CD4-positive, alpha-beta T cell treated with Interleukin-15 for 4 hours (primary cell): ENCODE measurements around the gene FAM170A.

Experiments
- DNase-seq: peaks from one replicate; pipeline ENCODE4 v3.0.0-alpha.2; 2020; ENCODE audit warnings: low spot score

The FAM170A gene, protein sequence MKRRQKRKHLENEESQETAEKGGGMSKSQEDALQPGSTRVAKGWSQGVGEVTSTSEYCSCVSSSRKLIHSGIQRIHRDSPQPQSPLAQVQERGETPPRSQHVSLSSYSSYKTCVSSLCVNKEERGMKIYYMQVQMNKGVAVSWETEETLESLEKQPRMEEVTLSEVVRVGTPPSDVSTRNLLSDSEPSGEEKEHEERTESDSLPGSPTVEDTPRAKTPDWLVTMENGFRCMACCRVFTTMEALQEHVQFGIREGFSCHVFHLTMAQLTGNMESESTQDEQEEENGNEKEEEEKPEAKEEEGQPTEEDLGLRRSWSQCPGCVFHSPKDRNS

DNA sequence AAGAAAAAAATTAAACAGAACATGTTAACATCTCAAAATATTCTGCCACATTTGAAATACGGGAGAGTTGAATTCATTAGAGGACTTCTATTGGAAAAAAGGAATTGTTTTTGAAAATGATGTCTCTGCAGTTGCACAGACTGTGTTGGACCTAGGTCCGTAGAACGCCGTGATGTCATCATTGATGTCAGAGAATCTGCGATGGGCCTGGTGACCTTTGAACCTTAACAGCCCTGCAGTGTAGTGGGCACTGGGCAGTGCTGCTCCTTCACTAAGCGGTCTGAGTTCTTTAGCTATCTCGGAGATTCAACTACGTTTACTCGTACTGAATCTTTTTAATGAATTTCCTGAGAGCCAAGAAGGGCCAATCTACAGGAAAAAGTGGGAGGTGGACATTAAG lies at the start of gene FAM170A:
Gene FAM170A (plus strand): TSS at position 220 of the 400 bp plus-strand sequence. CDS start 211 bp downstream, outside the sequence.
- no peak for DNase-seq

DNA sequence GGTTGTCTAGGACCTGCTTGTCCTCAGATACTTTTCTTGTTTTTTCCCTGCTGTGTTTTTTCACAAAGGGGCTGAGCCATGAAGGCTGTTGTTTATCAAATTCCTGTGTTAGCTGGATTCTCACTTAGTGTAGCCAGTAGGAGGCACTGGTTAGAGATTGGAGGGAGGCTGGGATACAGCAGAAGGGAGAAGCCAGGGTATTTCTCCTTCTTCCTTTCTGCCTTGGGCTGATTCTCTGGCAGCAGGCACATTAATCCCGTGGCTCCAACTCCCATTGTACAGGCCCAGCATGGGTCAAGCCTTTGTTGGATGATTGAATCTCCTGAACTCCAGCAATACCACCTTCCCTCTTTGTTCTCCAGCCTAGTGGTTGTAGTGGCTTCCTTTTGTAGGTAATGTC lies 46.4 kb upstream of the FAM170A start:
- no peak for DNase-seq

DNA sequence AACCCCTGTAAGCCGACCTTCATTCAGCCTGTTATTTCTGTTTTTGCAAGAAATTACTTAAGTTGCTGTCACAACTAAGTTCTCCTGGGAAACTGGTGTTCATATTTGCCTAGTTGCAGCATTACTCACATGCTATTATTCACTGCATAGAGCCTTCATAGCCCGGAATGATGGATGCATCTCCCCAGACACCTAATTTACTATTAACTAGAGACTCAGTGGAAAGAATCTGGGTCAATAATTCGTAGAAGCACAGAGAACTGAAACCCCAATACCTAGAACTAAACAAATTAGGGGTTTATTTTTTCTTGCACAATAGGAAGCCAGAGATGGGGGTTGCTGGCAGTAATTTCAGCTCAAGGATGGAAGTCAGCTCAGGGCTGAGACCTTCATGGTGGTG lies 45.7 kb upstream of the FAM170A start:
- no peak for DNase-seq

DNA sequence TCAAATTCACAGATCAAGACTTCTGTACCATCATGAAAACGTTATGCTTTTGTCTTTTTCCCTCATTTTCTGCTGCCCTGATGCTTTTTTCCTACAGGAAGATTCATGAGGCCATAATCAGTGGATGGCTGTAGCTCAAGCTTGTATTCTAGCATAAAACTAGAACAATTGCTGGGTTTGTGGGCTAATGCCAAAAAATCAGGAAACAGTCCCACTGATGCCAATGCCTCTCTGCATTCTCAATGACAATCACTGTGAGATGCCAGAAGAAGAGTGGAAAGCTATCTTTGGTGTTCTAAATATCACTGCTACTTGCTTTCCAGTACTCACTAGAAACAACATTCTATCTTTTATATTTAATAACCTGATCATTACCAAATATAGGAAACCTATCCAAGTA lies 33.3 kb upstream of the FAM170A start:
- no peak for DNase-seq

DNA sequence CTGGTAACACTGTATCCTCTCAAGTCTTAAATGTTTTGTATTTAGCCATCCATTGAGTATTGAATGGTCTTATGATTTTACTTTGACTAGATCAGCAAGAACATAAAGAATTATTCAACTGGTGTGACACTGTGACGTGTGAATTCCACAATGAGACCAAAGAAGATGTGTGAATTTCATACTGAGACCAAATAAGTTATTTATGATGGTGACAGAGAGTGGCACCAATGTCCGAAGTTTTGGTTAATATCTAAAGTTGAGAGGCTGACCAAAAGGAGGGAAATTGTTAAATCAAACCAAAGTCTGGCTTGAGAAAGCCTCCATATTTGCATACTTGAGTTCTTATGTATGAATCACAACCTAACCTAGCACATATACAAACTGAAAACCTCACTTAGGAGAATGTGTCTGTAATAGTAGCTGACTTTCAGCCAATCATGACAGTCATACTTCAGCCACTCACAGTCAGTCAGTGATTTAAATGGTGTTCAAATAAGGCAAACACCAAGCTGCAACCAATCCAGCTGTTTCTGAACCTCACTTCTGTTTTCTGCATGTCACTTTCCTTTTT lies 31.5 kb upstream of the FAM170A start:
- no peak for DNase-seq

DNA sequence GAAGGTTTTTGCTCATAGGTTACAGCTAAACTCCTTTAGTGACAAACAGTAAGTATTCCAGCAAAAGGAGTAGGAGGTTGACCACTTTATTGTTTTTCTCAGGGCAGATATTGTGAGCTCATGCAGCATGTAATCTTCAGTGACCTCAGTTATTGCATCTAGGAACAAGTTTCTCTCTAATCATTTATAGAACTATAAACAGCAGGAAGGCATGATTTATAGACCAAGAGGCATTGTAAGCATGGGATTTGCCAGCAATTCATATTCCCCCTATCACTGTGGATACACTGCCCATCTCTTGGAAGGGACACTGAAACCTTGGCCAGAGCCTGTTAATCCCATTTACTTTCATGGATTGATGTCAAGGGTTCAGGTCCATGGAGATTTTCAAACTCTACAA lies 15.4 kb upstream of the FAM170A start:
- DNase-seq = no peak

DNA sequence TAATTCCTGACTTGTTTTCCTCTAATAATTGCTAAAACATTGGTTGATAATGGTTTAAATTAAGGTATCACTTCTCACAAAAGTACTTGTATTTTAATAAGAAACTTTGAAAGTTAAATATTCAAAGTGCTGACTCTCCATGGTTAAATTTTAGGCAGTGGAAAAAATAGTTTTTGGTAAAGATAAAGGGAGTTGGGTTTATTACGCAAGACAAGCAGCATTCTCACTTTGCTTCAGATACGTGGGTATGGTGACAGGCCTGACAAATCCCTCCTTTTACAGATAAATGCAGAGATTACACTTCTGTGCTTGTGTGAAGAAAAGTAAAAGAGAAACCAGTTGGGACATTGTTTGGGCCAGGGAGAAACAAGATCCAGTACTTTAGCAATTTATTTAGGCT lies 14.5 kb upstream of the FAM170A start:
- no peak for DNase-seq

DNA sequence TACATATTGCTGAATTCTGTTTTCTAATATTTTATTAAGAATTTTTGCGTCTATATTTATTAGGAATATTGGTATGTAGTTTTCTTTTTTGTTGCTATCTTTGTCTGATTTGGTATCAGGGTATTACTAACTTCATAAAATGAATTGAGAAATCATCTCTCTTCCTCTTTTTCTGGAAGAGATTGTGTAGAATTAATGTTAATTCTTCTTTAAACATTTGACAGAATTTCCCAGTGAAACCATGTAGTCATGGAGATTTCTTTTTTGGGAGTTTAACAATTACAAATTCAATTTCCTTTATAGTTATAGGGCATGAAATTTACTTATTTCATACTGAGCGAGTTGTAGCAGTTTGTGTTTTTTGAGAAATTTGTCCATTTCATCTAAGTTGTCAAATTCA lies 3.3 kb upstream of the FAM170A start:
- no peak for DNase-seq

DNA sequence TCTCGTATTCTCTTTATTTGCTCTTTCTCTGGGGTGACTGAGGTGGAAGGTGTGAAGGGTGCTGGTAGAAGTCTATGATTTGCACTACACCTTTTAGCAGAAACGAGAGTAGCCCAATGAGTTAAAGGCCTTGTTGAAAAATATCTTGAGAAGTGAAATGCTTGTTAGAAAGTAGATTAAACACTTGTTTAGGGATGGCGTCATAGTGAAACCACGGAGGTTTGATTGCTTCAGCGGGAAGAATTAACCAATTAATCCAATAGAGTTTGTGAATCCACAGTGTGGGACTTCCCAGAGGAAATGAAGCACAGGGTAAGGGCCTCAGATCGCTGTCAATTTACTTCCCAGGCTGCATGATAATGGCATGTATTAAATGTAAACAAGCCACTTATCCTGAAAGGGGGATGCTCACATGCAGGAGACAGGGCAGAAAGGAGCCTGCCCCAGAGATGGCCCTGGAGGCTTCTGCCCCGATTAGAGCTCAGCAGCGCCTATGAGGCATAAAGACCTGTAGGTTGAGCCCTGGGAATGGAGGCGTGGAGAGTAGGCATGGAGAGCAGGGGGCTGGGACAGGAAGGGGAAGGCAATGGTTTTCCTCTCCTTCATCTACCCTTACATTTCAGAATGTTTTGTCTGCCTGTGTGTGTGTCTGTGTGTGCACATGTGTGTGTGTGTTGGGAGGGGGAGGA lies 1.5 kb downstream of the FAM170A start:
- no peak for DNase-seq

DNA sequence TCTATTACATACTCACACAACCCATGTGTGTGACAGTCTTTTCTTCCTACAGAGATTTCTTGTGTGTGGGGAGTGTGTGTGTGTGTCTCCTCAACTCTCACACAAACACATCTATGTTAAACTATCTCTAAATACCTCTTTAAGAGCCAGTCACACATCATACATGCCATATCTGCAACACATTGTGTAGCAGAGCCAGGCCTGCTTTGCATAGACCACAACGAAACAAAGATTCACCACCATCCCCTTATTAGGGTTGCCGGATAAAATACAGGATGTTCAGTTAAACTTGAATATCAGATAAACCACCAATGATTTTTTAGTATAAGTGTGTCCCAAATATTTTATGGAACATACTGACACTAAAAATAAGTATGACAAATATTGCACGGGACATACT lies 2.3 kb downstream of the FAM170A start:
- no peak for DNase-seq

DNA sequence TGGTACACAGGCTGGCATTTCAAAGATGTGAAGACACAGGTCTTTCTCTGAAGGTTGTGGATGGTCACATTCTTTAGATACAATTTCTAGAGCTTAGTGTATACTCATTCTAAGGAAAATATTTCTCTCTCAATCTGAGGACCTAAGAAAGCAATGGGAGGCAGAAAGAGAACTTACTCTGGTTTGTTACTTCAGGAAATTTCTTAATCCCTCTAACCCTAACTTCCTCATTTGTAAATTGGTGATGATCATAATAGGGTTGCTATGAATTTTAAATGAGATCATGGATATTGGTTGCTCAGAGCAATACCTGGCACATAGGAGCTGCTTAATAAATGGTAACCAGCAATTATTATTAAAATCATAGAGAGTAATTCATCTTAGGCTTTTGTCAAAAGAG lies 22.1 kb downstream of the FAM170A start:
- DNase-seq = no peak

DNA sequence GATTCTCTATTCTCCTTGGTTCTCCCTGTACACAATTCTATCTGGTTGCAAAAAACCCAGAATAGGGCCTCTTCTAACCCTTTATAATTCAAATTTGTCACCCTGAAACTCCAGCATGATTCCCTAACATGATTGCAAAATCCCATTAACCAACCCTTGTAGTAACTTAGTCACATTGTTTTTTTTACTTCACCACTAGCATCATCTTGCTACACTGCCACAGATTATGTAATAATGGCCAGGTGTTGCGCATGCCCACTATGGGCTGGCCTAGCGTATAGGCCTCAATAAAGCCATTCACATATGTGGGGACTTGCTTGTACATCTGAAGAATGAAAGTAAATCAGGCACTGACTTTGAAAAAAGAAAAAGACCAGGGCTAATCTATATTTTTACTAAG lies 25.7 kb downstream of the FAM170A start:
- DNase-seq = no peak

DNA sequence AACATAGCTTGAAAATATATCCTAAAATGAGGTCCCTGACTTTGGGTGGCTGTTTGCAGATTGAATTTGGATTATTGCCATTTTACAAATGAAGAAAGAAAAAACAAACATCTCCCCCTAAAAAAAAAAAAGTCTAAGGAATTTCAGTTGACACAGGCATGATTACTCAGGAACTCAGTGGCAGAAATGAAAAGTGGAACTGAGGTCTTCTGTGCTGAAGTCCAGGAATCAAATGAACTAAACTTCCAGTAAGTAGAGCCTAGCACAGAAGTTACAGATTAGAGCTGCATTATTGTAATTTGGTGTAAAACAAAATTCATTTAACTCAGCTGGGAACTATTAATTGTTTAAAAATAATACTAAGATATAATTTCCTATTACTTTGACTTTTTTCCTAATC lies 26.7 kb downstream of the FAM170A start:
- no peak for DNase-seq

DNA sequence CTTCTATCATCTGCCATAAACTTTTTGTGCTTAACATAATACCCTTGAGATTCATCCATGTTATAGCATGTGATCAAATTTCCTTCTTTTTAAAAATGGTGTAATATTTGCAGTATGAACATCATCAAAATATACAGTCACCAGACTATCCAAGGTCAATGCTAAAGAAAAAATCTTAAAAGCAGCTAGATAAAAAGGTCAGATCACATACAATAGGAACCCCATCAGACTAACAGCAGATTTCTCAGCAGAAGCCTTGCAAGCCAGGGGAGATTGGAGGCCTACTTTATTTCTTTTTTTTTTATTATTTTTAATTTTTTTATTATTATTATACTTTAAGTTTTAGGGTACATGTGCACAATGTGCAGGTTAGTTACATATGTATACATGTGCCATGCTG lies 37.2 kb downstream of the FAM170A start:
- no peak for DNase-seq

DNA sequence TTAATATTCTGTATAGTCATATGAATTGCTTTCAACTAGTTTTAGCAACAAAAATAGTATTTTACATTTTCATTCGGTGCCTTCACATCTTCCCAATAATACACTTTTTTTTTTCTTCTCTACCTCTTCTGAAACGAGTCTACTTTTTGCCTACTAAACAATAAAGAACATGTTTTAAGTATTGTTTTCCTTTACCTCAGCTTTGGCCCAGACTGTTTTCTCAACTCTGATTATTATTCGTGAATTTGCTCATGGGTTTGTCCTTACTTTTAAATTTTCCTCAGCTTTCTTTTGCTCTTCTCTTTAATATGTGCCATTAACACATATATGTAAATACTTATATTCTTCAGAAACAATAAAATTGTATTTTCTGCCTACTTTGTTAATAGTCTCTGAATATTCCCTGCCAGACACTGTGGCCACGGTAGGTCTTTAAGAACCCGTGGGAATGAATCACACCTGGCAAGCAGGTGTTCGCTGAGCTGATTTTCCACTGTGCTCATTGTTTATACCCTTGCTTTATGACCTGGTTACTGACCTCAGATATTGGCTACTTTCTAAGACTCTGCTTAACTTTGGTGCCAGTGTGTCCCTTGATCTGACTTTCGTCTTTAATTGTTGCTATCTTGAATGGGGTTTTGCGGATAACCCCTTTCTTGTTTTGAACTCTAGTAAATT lies 49.1 kb downstream of the FAM170A start:
- no peak for DNase-seq

DNA sequence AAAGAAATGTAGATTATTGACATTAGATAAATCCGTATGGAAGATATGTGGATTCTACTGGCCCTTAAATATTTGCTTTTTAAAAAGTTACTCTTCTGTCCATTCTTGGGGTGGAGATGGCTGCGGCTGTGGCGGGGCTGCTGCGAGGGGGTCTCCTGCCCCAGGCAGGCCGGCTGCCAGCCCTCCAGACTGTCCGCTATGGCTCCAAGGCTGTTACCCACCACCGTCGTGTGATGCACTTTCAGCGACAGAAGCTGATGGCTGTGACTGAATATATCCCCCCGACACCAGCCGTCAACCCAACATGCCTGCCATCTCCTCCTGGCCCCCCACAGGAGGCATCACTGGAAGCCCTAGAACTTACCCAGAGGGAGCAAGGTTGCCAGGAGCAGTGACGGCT lies 50.7 kb downstream of the FAM170A start:
- no peak for DNase-seq

DNA sequence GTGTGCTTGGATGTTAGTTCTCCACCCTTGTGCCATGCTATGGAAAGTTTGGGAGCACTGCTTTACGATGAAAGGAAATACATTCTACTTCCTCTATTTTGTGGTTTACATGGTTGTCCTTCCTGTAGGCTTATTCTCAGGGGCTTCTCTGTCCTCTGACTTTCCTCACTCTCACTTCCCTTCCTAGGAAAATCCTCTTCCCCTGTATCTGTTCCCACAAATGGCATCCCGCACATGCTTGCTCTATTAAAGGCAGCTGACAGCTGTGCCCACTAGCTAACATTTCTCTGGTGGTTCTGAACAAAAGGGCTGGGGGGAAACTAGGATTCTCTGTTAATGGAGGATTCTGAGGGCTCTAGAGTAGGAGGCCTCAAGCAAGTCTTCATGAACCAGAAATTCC lies 52.4 kb downstream of the FAM170A start:
- DNase-seq = no peak

DNA sequence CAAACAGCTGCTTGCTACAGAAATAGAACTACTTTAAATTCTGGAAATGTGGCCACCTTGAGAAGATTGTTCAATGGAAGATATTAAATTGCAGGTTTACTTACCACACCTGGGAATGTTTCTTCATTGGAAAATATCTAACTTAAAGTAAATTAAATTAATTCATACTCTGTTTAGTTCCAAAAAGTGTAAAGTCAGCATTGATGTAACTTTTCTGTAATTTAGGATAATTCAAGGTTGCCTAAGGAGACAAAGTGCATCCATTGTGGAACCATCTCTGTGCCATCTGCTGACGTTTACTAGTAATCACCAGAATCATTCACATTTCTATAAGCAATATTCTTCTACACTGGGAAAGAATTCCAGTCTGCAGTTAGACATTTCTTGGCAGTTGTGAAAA lies 53.0 kb downstream of the FAM170A start:
- DNase-seq = no peak
